HG03439 (cell line): ENCODE measurements around the gene RAB14.
A peak's percentile ranks its signal among the peaks of the same experiment; 100 is the strongest.

Source experiments
- ATAC-seq: cut with Tn5 transposase; IDR thresholded peaks from one replicate; pipeline ENCODE4 v1.9.1; 2021; ENCODE audit warnings: mild to moderate bottlenecking, moderate library complexity; ENCODE audit not compliant: unreplicated experiment

Gene RAB14

DNA sequence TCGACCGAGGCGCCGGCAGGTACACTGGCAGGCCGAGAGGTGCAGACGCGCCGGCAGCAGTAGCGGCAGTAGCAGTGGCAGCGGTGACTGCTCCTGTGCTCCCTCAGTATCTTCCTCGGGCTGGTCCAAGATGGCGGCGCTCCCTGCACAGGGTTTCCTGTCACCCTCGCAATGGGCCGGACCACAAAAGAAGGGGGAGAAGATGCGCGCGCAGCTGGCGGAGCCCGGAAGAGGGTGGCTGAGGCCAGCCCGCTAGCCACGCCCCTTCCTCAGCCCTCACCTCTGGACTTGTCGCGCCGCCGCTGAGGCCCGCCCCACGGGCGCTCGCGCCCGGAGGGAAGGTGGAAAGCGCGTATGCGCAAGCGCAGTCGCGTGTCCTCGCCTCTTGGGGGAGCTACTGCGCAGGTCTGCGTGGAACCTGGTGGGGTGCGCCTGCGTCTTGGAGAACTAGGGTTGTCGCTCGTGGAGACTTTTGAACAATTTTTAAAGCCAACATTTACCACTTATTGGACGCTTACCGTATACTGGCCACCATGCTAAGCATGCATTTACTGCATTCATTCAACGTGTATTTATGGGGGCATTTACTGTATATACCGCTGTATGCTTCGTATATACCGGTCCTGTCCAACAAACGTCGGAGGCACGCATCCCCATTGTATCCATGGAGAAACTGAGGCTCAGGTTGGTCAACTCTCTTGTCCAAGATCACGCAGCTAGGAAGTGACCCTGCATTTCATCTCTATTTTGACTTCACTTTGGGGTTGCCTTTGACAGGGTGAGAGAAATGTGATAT is at the start of gene RAB14:
Gene RAB14 (minus strand): TSS at position 132 of the 796 bp plus-strand sequence. CDS start 8,457 bp downstream, outside the sequence.
- ATAC-seq: peak; percentile 84

DNA sequence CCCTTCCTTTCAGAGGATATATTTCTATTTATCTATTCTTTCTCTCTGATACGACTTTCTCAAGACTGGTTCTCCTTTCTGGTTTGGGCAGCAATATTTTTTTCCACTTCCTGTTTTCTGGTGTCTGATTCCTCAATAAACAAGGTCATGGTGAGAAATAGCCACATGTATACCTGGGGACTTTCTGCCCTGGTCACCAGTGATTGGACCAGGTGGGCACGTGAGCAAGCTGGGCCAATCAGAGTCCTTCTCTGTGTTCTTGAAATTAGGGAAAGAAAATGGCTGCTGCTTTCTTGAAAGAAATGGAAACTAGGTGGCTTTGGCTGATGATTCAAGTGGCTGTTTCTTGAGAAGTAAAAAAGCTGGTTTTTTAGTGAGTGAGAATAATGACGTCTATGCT is 47.9 kb upstream of the RAB14 start:
- ATAC-seq: no peak

DNA sequence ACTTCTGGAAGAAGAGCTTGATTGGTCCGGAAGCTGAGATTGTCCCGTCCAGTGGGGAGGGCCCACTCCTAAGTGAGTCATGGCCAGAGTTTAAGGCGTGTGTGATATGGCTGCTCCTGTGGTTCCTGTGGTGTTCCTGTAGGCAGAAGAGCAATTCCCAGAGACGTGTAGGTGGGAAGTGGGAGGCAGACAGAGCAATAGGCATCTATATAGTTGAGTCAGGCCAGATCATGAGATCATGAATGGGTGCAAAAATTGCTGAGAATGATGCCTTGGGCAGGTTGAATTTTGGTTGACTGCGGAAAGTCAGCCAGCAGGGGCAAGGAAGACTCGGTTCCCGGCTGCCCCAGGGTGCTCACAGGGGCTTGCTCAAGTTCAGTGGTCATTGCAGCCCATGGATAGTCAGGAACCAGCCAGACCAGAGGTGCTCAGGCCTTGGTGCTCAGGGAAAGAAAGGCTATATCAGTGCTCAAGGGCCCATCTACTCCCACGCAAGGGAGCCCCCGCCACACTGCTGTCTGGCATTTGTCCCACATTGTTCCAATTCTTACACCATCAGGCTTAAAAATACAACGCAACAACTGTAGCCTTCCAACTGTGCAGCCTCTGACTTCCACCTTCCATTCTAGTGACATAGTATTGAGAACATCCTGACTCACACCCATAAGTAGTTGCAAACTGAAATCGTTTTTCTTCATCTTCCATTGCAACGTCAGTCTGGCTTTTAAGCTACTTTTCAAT is 45.3 kb upstream of the RAB14 start:
- no peak for ATAC-seq

GRCh38 chr9:121242959-121243346 is 41.3 kb upstream of the RAB14 start:
- ATAC-seq: no peak

DNA sequence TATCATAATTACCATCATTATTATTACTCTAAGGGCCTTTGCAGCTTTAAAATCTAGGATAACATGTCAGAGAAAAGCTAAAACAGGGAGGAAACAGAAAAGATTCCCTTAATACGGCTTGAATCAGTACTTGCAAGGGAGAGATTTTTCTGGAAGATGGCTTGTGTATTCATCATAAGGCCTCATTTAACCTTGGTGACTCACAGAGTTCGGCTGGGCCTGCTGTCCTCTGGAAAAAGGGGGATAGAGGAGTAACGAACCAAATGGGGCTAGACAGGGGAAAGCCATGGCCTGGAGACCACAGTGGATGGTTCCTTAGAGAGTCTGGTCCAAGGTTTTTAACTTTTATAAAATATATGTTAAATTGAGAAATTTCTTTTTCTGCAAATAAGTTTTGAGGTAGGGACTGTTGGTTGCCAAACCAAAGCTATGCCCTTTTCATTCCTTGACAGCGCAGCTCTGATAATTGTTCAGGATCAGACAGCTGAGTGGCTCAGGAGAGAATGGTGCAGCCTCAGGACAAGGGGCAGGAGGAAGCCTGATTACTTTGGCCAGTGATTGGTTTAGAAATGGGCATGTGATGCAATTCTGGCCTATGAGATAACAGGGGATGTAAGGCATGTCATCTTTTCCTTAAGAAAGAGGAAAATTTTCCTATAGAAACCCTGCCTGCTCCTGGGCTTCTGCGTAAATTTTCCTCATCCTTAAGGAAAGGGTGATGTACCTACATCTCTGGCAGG is 40.7 kb upstream of the RAB14 start:
- no peak for ATAC-seq

GRCh38 chr9:121240472-121241135 is 38.9 kb upstream of the RAB14 start:
- no peak for ATAC-seq

DNA sequence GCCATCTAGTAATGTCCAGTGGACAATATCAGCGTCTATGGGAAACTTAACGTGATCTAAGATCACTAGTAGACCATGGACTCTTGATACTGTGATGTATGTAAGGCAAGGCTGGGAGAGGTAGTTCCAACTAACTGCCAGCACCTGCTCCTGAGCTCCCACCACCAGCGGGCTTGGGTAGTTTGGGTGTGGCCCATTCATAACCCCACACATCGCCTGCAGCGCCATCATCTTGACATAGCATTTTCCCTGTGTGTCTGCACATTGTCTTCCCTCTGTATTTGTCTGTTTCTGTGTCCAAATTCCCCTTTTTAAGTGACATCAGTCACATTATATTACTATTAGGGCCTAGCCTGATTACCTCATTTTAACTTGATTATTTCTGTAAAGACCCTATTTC is 38.2 kb upstream of the RAB14 start:
- ATAC-seq: no peak

DNA sequence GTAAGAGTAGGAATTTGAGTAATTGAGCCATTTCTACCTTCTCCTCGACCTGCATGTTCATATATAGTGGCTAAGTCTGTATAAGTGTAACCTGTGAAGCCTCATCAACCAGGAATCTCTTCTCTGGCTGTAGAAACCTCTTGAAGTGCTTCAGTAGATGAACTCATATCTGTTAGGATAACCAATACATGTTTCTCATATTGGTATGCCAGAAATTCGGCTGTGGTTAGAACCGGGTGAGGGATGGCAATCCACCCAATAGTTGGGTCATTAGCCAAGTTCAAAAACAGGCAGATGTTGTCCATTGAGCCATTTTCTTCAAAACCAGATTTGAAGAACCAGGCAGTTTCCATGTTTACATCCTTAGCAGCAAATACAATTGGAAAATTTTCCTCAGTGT is 37.4 kb upstream of the RAB14 start:
- ATAC-seq: no peak

DNA sequence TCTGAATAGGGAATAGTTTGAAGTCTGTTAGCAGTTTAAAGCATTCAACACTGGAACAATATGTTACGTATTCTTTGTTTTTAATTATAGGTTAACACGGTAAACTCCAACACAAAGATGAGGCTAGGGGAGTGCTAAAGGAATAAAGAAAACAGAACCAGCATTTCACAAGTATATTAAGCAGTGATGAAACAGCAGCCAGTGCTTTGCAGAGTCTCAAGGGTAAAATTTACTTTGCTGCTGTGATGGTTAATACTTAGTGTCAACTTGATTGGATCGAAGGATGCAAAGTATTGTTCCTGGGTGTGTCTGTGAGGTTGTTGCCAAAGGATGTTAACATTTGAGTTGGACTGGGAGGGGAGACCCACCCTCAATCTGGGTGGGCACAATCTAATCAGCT is 36.2 kb upstream of the RAB14 start:
- ATAC-seq: no peak

- ATAC-seq: no peak
Measured at GRCh38 chr9:121235512-121235911, 33.8 kb upstream of the RAB14 start.

DNA sequence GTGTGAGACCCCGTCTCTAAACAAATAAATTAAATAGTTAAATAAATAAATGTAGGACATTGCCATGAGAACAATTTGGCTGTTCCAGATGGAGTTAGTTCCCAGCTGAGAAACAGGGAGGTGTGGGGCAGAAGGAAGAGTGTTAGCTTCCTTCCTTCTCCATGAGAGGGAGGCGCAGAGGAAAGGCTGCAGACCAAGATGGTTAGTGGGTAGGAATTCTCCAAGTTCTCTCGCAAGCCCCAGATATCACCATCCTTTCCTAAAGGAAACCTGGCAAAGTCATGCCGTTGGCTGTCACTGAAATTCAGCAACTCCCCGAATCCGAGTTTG is 33.1 kb upstream of the RAB14 start:
- ATAC-seq: no peak

DNA sequence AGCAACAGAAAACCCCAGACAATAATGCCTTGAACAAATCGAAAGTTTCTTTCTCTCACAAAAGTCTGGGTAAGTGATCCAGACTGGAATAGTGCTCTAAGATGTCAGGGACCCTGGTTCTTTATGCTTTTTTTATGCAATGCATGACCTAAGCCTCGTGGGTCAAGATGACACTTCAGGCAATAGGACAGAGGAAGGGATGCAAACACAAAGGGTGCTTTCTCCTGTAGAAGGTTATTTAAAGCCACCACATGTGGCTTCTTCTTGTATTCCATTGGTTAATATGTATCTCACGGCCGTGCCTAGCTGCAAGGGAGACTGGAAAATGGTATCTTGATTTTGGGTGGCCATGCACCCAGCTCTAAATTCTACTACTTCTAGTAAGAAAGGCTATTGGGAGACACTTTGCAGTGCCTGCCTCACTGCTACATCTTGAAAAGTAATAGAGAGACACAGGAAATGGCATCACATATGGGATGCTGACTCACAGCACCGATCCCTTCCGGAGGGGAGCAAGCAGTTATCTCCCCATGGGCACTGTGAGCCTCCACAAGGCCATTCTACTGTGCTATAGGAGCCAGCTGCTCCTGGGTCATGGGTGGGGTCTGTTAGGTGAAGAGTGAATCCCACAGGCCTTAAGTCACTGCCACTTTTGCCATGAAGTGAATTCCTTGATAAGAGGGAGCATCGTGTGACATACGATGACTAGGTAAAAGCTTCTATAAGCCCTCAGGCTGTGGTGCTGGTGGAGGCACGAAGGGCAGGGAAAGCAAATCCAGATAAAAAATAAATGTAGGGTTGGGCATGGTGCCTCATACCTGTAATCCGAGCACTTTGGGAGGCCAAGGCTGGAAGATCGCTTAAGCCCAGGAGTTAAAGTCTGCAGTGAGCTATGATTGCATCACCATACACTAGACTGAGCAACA is 32.5 kb upstream of the RAB14 start:
- ATAC-seq: no peak

DNA sequence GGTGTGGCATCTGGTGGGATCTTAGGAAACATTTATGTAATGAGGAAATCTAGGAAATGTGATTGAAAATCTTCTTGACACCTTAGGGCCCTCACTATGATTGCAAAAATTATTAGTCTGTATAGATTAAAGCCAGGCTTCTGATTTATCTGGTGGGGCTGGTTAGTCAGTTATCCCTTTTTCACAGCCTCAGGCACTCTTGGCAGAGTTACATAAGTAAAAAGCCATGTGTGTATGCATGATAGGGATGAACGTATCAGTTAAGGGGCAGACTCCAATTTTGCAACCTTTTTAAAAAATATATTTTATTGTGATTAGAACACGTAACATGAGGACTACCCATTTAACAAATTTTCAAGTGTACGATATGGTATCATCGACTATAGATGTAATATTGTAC is 30.6 kb upstream of the RAB14 start:
- ATAC-seq: no peak

DNA sequence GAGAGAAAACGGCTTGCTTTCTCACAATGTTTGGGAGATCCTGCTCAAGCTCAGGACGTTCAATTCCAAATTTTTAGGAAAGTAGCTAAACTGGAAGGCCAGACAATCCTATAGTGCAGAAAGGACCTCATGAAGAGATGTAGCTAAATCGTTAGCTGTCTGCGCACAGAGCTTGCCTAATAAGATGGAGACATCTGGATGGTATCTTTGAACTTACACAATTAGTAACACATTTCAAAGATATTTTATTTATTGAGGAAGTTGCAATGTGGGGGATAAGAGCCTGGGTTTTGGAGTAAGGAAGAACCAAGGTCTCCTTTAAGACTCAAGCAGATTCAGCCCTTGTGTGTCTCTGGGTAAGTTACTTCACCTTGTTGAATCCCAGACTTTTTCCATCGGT is 28.6 kb upstream of the RAB14 start:
- ATAC-seq: no peak

DNA sequence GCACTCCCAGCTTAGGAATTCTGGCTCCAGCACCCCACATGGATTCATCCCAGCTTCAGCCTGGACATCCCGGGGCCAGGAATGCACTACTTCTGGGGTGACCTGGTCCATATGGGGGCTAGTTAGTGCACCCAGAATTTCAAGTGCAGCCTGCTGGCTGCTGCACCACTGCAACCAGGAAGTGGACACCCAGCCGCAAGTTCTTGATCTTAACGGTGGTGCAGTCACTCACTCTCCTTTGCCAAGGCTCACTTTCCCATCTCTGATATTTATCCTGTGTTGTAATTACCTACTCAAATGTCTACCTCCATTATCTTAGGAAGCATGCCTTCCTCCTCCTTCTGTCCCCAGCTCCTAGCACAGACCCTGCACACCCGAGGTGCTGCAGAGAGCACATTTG is 26.2 kb upstream of the RAB14 start:
- ATAC-seq: no peak

- ATAC-seq: no peak
Measured at GRCh38 chr9:121226175-121226574, 24.5 kb upstream of the RAB14 start.

- ATAC-seq: no peak
Measured at GRCh38 chr9:121225240-121225639, 23.6 kb upstream of the RAB14 start.

DNA sequence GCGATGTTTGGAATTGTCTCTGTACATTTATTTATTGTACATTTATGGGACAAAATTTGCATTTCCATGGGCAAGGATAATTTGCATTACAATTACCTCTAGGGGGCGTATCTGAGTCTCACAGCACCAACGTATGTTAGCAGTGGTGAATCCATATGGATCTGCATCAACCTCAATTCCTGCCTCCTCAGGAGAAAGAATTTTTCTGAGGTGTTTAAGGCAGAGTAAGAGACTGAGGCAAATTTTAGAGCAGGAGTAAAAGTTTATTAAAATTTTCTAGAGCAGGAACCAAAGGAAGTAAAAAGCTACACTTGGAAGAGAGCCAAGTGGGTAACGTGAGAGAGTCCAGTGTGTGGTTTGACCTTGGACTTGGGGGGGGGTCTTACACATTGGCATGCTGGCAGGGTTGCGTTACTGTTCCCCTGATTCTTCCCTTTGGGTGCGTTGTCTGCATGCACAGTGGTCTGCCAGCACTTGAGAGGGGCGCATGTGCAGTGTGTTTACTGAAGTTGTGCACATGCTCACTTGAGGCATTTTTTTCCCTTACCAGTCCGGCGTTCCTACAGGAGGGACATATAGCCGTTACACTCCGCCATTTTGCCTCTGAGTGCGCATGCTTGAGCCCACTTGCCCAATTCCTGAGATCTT is 21.0 kb upstream of the RAB14 start:
- no peak for ATAC-seq

DNA sequence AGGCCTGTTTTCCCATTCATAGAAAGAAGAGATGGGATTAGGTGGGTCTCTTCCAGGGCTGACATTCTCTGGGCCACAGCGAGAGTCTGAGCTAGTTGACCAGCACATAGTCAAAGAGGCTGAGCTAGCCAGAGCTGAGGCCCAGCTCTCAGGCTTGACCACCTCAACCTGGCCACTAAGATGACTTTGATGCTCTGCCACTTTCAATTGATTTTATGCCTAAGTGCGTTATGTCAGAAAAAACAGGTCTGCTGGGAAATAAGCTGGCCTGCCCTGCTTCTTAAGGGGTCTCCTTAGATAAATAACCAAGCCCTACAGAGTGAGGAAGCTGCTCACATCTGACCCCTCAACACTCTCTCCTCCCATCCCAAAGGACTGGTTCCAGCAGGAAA is 20.0 kb upstream of the RAB14 start:
- ATAC-seq: no peak
